H9 (cell line): ENCODE results near the gene LMO1. TPM values are rescaled to one million over a fixed set of nuclear protein-coding genes. Genes with fewer than 3 reads are reported as not detected.
A peak's percentile ranks its signal among the peaks of the same experiment; 100 is the strongest.

Source experiments
- DNase-seq: peaks from one replicate; pipeline ENCODE4 v3.0.0-alpha.2; 2017
- H2AFZ ChIP-seq: one replicate; pipeline ENCODE4 v1.6.1; 2013; ENCODE audit warnings: mild to moderate bottlenecking, low read length, control low read depth, moderate library complexity
- H2AK5ac ChIP-seq: 2 replicates; pipeline ENCODE4 v1.6.1; 2013; ENCODE audit warnings: low read length, control low read depth, mixed read lengths; ENCODE audit not compliant: insufficient read length
- H2BK120ac ChIP-seq: one replicate; pipeline ENCODE4 v1.6.1; 2013; ENCODE audit warnings: low read depth, mild to moderate bottlenecking, low read length, control low read depth, inconsistent platforms; ENCODE audit not compliant: poor library complexity, severe bottlenecking
- H2BK12ac ChIP-seq: 2 replicates; pipeline ENCODE4 v1.6.1; 2013; ENCODE audit warnings: low read length, control low read depth, mixed read lengths, low read depth; ENCODE audit not compliant: insufficient read length
- H2BK15ac ChIP-seq: 2 replicates; pipeline ENCODE4 v1.6.1; 2013; ENCODE audit warnings: low read depth, low read length, control low read depth
- H2BK20ac ChIP-seq: one replicate; pipeline ENCODE4 v1.6.1; 2013; ENCODE audit warnings: low read depth, mild to moderate bottlenecking, low read length, control low read depth, inconsistent platforms; ENCODE audit not compliant: poor library complexity, severe bottlenecking
- H2BK5ac ChIP-seq: 2 replicates; pipeline ENCODE4 v1.6.1; 2013; ENCODE audit warnings: low read length, control low read depth, mixed read lengths; ENCODE audit not compliant: insufficient read length
- H3K14ac ChIP-seq: 2 replicates; pipeline ENCODE4 v1.6.1; 2013; ENCODE audit warnings: low read length, control low read depth; ENCODE audit not compliant: insufficient read depth
- H3K18ac ChIP-seq: 2 replicates; pipeline ENCODE4 v1.6.1; 2013; ENCODE audit warnings: low read depth, mild to moderate bottlenecking, mixed read lengths, low read length, control low read depth; ENCODE audit not compliant: insufficient read length
- H3K23ac ChIP-seq: 2 replicates; pipeline ENCODE4 v1.6.1; 2013; ENCODE audit warnings: low read length, control low read depth, mixed read lengths, low read depth; ENCODE audit not compliant: insufficient read length
- H3K23me2 ChIP-seq: 2 replicates; pipeline ENCODE4 v1.6.1; 2013; ENCODE audit warnings: low read depth, mild to moderate bottlenecking, mixed read lengths, low read length, control low read depth; ENCODE audit not compliant: insufficient read length, poor library complexity, severe bottlenecking
- H3K27ac ChIP-seq: 2 replicates; pipeline ENCODE4 v1.5.1; 2013; ENCODE audit warnings: low read length, control low read depth, mixed read lengths, low read depth; ENCODE audit not compliant: insufficient read length
- H3K27me3 ChIP-seq: 2 replicates; pipeline ENCODE4 v1.6.1; 2013; ENCODE audit warnings: low read length, control low read depth, inconsistent platforms; ENCODE audit not compliant: insufficient read depth
- H3K4ac ChIP-seq: 2 replicates; pipeline ENCODE4 v1.6.1; 2013; ENCODE audit warnings: low read depth, mild to moderate bottlenecking, control low read depth, inconsistent platforms, low read length, moderate library complexity
- H3K4me1 ChIP-seq: 2 replicates; pipeline ENCODE4 v1.6.1; 2013; ENCODE audit warnings: low read length, control low read depth, inconsistent platforms; ENCODE audit not compliant: insufficient read depth
- H3K4me2 ChIP-seq: 2 replicates; pipeline ENCODE4 v1.6.1; 2013; ENCODE audit warnings: low read length, control low read depth, mixed read lengths; ENCODE audit not compliant: insufficient read length, insufficient read depth
- H3K56ac ChIP-seq: 2 replicates; pipeline ENCODE4 v1.6.1; 2013; ENCODE audit warnings: low read depth, mild to moderate bottlenecking, mixed read lengths, low read length, control low read depth; ENCODE audit not compliant: insufficient read length
- H3K79me1 ChIP-seq: 2 replicates; pipeline ENCODE4 v1.6.1; 2013; ENCODE audit warnings: low read depth, mild to moderate bottlenecking, moderate library complexity, low read length, control low read depth, inconsistent platforms; ENCODE audit not compliant: insufficient read depth, poor library complexity, severe bottlenecking
- H3K79me2 ChIP-seq: 2 replicates; pipeline ENCODE4 v1.6.1; 2013; ENCODE audit warnings: low read length, control low read depth, inconsistent platforms; ENCODE audit not compliant: insufficient read depth
- H3K9ac ChIP-seq: 2 replicates; pipeline ENCODE4 v1.6.1; 2013; ENCODE audit warnings: low read length, control low read depth, mixed read lengths; ENCODE audit not compliant: insufficient read length; ENCODE audit errors: extremely low read depth
- H3K9me3 ChIP-seq: one replicate; pipeline ENCODE4 v1.6.1; 2013; ENCODE audit warnings: low read depth, low read length, inconsistent platforms; ENCODE audit not compliant: control insufficient read depth
- H3T11ph ChIP-seq: one replicate; pipeline ENCODE4 v1.6.1; 2013; ENCODE audit warnings: mild to moderate bottlenecking, low read length, control low read depth, inconsistent platforms
- H4K20me1 ChIP-seq: one replicate; pipeline ENCODE4 v1.6.1; 2013; ENCODE audit not compliant: control insufficient read depth, insufficient read length, insufficient read depth
- H4K5ac ChIP-seq: 2 replicates; pipeline ENCODE4 v1.6.1; 2013; ENCODE audit warnings: low read depth, mild to moderate bottlenecking, mixed read lengths, low read length, control low read depth; ENCODE audit not compliant: insufficient read length
- H4K8ac ChIP-seq: replicated peaks from 2 replicates; pipeline ENCODE4 v1.6.1; 2013; ENCODE audit warnings: low read length, control low read depth, mixed read lengths, low read depth; ENCODE audit not compliant: insufficient read length
- H4K91ac ChIP-seq: 2 replicates; pipeline ENCODE4 v1.6.1; 2013; ENCODE audit warnings: low read depth, mild to moderate bottlenecking, moderate library complexity, mixed read lengths, low read length, control low read depth; ENCODE audit not compliant: insufficient read length
- H3K27ac Mint-ChIP-seq, 3 experiments: 2 replicates in 2 of 3; 3 replicates in 1 of 3; pipeline ENCODE4 v1.8.0; 2020 to 2021; ENCODE audit warnings: mixed read lengths in 3 of 3, mild to moderate bottlenecking in 1 of 3, moderate library complexity in 1 of 3
- H3K27me3 Mint-ChIP-seq: 2 replicates; pipeline ENCODE4 v1.8.0; 2021; ENCODE audit warnings: low read depth, mild to moderate bottlenecking, moderate library complexity, mixed read lengths
- H3K36me3 Mint-ChIP-seq, 3 experiments: 2 replicates in 2 of 3; 3 replicates in 1 of 3; pipeline ENCODE4 v1.8.0; 2020 to 2021; ENCODE audit warnings: low read depth in 3 of 3, mixed read lengths in 3 of 3; ENCODE audit not compliant: insufficient read depth in 1 of 3
- H3K4me1 Mint-ChIP-seq, 2 experiments: 2 replicates each; pipeline ENCODE4 v1.8.0; 2020; ENCODE audit warnings: mixed read lengths in 2 of 2
- H3K4me3 Mint-ChIP-seq, 2 experiments: 2 replicates in 1 of 2; 3 replicates in 1 of 2; pipeline ENCODE4 v1.8.0; 2020 to 2021; ENCODE audit warnings: mild to moderate bottlenecking in 2 of 2, mixed read lengths in 2 of 2, moderate library complexity in 1 of 2
- H3K9me3 Mint-ChIP-seq, 2 experiments: 2 replicates in 1 of 2; 3 replicates in 1 of 2; pipeline ENCODE4 v1.8.0; 2020; ENCODE audit warnings: mild to moderate bottlenecking in 2 of 2, mixed read lengths in 2 of 2, moderate library complexity in 1 of 2
- WGBS: extraction: QIAGEN DNeasy Blood & Tissue Kit; methylation state at CpG from one replicate; pipeline ENCODE4 v1.1.7; 2013; ENCODE audit warnings: missing lambda C conversion rate, low lambda C conversion rate, mixed read lengths; ENCODE audit not compliant: insufficient read length; ENCODE audit errors: extremely low coverage; 5-methylcytosine and 5-hydroxymethylcytosine counted together
- total RNA-seq: library from RNA; stranded (reverse); gene quantifications from 2 replicates; pipeline ENCODE4 v1.2.1, GENCODE V29; 2021
- TF ChIP-seq, protein P1 (sequence below): fragments of 200-600 bp; sonication (generic); conservative IDR thresholded peaks from 3 replicates; pipeline ENCODE4 v1.8.0; 2021; ENCODE audit warnings: antibody characterized with exemption, mild to moderate bottlenecking

LMO1 gene
- total RNA-seq, 1 experiment from 2014 or later: 0.50 TPM

DNA sequence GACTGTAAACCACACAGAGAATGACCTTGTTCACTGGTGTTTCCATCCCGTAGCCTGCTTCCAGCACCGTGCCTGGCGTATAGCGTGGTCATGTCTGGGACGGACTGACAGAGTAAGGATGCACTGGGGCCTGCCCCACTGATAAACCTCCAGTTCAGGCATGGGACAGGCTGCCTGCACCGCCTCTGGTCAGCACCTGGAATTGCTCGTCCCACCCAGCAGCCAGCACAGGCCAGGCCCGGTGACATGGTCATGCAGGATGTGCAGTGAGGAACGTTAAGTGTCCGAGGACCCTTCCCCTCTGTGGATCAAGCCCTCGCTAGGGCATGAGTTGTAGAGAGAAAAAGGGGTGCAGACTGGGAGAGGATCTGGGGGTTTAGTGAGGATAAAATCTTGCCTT, 44.8 kb downstream of the LMO1 start:
- no peak overlapping the region for H3K27ac ChIP-seq
- H3K27me3 ChIP-seq: no peaks in the 10 kb centered on the region
- no peak overlapping the region for H4K91ac ChIP-seq
- H2BK15ac ChIP-seq: no peak overlapping the region
- H3K9me3 ChIP-seq: no peaks in the 10 kb centered on the region
- peak; percentile 60 for DNase-seq
- H3K18ac ChIP-seq: no peak overlapping the region
- no peak overlapping the region for H2BK12ac ChIP-seq
- WGBS: no CpG with 5 or more reads among the region's 11 CpGs
- no peak overlapping the region for H3K23ac ChIP-seq
- no peak overlapping the region; the same call in 1 of the 2 replicates for H3K14ac ChIP-seq
- H3K4me3 Mint-ChIP-seq: no peak overlapping the region
- H3K9ac ChIP-seq: no peak overlapping the region
- H2BK20ac ChIP-seq: no peak overlapping the region
- H3K4me1 Mint-ChIP-seq: peaks cover 13 to 28% of the 10 kb centered on the region in 2 experiments
- H3K56ac ChIP-seq: no peak overlapping the region
- H3K4me1 ChIP-seq: no peaks in the 10 kb centered on the region
- no peaks in the 10 kb centered on the region for H3K9me3 Mint-ChIP-seq
- H3K4ac ChIP-seq: no peak overlapping the region
- no peaks in the 10 kb centered on the region for H3K79me2 ChIP-seq
- peaks cover 7% of the 10 kb centered on the region for H3K27me3 Mint-ChIP-seq
- no peak overlapping the region for H3T11ph ChIP-seq
- H4K8ac ChIP-seq: no peak overlapping the region
- H4K20me1 ChIP-seq: no peaks in the 10 kb centered on the region
- H2BK120ac ChIP-seq: no peak overlapping the region
- TF ChIP-seq, protein P1, sequence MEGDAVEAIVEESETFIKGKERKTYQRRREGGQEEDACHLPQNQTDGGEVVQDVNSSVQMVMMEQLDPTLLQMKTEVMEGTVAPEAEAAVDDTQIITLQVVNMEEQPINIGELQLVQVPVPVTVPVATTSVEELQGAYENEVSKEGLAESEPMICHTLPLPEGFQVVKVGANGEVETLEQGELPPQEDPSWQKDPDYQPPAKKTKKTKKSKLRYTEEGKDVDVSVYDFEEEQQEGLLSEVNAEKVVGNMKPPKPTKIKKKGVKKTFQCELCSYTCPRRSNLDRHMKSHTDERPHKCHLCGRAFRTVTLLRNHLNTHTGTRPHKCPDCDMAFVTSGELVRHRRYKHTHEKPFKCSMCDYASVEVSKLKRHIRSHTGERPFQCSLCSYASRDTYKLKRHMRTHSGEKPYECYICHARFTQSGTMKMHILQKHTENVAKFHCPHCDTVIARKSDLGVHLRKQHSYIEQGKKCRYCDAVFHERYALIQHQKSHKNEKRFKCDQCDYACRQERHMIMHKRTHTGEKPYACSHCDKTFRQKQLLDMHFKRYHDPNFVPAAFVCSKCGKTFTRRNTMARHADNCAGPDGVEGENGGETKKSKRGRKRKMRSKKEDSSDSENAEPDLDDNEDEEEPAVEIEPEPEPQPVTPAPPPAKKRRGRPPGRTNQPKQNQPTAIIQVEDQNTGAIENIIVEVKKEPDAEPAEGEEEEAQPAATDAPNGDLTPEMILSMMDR: no peak
- no peaks in the 10 kb centered on the region for H3K23me2 ChIP-seq
- no peak overlapping the region for H2AFZ ChIP-seq
- no peak overlapping the region for H4K5ac ChIP-seq
- no peaks in the 10 kb centered on the region for H3K36me3 Mint-ChIP-seq
- no peak overlapping the region for H3K4me2 ChIP-seq
- no peak overlapping the region for H2AK5ac ChIP-seq
- H3K79me1 ChIP-seq: no peaks in the 10 kb centered on the region
- no peak overlapping the region; a peak in 1 of 7 replicates for H3K27ac Mint-ChIP-seq
- no peak overlapping the region for H2BK5ac ChIP-seq
